GM21367 (cell line): ENCODE data around the gene TMEM242.
"Not testable (repeated sequence)": the region's sequence is repeated elsewhere in the genome, so short reads cannot be mapped to it uniquely, and the experiment has no call there.

Experiments used
- ATAC-seq: cut with Tn5 transposase; IDR thresholded peaks from one replicate; pipeline ENCODE4 v1.9.1; 2021; ENCODE audit not compliant: unreplicated experiment

The TMEM242 gene

DNA sequence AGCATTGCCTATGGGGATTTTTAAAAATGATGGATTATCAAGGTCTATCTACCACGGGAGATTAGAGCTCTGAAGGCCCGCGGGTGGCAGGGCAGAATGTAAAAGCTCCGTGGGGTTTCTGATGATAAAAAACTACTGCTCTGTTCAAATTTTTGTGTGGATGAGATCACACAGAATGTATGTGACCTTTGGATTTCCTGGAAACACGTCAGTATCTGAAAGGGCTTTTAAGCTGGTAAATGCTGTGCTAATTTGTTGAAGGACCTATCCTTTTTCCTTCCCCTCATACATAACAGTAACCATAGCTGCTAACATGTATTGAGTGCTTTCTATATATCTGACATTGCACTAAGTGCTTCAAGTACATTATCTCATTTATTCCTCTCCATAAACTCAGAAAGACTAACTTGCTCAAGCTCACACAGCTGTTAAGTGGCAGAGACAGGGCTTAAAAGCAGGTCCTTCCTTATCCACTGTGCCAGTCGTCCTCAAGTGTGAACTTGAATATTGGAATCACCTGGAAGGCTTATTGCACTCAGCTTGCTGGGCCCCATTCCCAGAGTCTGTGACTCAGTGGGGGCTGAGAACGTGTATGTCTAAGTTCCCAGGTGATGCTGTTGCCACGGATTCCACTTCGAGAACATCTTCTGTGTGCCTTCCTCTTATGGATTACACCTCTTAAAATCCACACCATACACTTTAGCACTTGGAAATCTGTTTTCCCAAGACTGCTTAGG lies 1.9 kb upstream of the TMEM242 start:
- ATAC-seq: no peak

GRCh38 chr6:157323966-157324300 lies 614 bp upstream of the TMEM242 start:
- peak; percentile 30 for ATAC-seq

- no peak for ATAC-seq
These were observed 496 bp downstream of the TMEM242 start for GRCh38 chr6:157322792-157323254.

GRCh38 chr6:157316871-157317814 lies 6.2 kb downstream of the TMEM242 start:
- ATAC-seq: no peak

DNA sequence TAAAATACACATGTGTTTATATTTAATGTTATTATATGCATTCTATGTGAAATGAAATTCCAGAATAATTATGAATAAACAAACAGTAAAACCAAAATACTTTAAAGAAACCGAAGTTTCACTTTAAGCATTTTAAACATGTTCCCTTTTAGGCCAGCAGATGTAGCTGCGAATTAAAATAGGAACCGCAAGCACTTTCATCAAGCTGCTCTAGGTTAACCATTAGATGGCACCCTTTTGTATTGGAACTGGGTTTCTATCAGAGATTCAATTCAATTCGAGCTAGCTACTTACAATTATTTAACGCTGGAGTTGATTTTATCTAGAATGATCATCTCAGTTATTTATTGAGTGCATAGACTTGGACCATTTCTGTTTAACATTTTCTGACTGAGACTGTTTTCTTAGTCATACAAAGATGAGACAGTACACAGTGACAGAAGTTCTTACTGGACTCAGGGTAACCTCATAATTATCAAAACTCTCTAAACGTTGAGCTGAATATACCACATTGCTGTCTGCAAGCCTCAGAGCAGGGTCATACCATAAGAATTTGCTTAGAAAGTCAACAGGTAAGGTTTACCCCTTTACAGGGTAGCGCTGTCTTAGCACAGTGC lies 8.5 kb downstream of the TMEM242 start:
- ATAC-seq: peak; percentile 78

- ATAC-seq: no peak
These were observed 9.5 kb downstream of the TMEM242 start for GRCh38 chr6:157313531-157314467.

- no peak for ATAC-seq
These were observed 10.6 kb downstream of the TMEM242 start for GRCh38 chr6:157312757-157313156.

DNA sequence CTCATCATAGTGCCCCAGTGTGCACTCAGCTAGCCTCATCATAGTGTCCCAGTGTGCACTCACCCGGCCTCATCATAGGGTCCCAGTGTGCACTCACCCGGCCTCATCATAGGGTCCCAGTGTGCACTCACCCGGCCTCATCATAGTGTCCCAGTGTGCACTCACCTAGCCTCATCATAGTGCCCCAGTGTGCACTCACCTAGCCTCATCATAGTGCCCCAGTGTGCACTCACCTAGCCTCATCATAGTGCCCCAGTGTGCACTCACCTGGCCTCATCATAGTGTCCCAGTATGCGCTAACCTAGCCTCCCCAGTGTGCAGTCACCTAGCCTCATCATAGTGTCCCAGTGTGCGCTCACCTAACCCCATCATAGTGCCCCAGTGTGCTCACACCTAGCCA lies 12.6 kb downstream of the TMEM242 start:
- ATAC-seq: not testable (repeated sequence)

DNA sequence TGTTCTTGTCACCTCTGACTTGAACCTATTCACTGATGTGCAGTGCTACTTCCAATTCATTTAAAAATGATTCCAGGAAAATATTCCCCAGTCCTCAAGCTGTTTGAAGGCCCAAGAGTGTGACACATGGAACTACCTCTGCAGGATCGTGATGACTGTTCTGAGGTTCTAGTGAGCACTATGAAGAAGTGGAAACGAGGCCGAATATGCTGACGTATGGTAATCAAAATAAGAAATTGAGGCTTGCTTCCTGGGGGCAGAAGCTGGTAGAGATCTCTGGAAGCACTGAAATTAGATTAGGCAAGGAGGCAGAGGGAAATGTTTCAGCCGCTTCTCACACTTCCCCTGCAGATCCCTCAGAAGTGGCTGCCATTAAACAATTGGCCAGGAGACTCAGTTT lies 15.7 kb downstream of the TMEM242 start:
- no peak for ATAC-seq

GRCh38 chr6:157305670-157306653 lies 17.4 kb downstream of the TMEM242 start:
- ATAC-seq: no peak

DNA sequence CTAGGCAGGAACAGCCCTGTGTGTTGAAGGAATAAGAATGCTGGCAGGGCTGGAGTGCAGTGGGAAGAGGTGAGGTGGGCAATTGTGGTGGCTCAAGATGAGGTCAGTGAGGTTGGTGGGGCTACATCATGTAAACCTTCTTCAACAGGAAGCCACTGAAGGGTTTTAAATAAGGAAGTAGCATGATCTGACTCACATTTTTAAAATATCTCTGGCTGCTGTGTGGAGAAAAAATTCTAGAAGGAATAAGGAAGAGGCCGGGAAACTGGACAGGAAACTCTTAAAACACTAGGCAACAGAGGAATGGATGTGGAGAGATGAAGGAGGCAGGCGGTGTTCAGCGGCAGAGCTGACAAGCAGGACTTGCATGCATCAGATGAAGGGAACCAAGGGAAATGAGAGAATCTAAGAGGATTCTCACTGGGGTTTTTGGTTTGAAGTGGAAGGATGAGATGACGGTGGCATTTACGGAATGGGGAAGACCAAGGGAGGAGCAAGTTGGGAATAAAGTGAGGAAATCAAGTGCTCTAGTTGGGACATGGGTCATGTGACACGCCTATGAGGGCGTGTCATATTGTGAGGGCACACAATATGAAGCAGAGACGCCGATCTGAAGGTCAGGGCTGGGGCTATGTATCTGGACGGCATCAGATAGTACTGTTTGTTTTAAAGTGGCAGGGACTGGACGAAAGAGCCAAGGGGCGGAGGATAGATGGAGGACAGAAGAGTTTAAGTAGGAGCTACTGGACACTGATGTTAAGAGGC lies 18.2 kb downstream of the TMEM242 start:
- no peak for ATAC-seq

DNA sequence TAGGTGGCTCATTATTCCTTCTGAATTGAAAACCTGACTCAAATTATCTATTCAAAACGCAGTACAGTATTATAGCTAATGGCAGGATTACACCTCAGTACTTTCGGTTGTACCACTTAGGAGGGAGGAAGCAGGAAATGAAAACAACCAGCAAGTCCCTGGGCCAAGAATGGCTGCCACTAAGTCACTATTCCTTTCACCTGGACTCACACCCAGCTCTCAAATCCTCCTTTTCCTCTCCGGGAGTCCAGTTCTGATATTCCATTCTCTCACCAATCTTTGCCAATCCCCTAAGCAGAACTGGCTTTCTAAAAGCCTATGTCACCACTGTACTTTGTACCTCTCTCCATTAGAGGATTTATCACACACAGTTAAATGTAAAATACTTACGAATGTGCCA lies 20.6 kb downstream of the TMEM242 start:
- no peak for ATAC-seq

GRCh38 chr6:157300436-157300835 lies 22.9 kb downstream of the TMEM242 start:
- ATAC-seq: no peak

DNA sequence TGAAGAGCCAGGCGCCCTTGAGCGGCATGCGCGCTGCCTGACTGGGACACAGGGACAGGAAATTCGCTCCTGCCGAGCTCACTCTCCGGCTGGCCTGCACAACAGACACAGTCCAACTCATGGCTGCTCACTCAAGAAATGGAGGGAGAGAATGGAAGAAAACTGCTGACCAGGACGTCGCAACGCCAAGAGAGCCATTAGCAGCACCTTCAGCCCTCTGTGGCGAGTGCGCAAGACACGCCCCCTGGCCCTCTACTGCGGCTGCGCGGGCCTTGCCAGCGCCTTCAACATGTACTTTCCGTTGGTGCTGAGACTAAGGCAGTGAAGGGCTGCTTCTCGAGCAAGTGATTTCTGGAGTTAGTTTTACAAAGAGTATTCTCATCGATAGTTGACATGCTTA lies 23.3 kb downstream of the TMEM242 start:
- ATAC-seq: no peak

GRCh38 chr6:157298216-157298724 lies 25.0 kb downstream of the TMEM242 start:
- no peak for ATAC-seq

- no peak for ATAC-seq
These were observed 28.7 kb downstream of the TMEM242 start for GRCh38 chr6:157294654-157295053.

- no peak for ATAC-seq
These were observed 29.5 kb downstream of the TMEM242 start for GRCh38 chr6:157293780-157294179.

GRCh38 chr6:157292202-157292601 lies 31.1 kb downstream of the TMEM242 start:
- ATAC-seq: no peak
